ENCODE measurements around the gene LTB4R. TPM values are rescaled to one million over a fixed set of nuclear protein-coding genes. Genes with fewer than 3 reads are reported as not detected.
A peak's percentile ranks its signal among the peaks of the same experiment; 100 is the strongest.

The LTB4R gene
- total and polyA plus RNA-seq, 9 of the 15 experiments (the other 6 are each of a cell fraction or from before 2014, with no cell fraction given) = 0.38 to 10.5 (median 2.8) TPM

- TF ChIP-seq CREB5 (CRISPR knock-in tag; IDR thresholded peaks at IDR 0.05) = no peak
- TF ChIP-seq HNRNPLL (IDR thresholded peaks at IDR 0.05; ENCODE audit: low read depth, low read length, poor library complexity, severe bottlenecking) = no peak
- no peak for TF ChIP-seq VEZF1 (CRISPR knock-in tag; IDR thresholded peaks at IDR 0.05)
- peak; percentile 57; the same call in 1 of the 2 replicates for TF ChIP-seq EHMT2 (IDR thresholded peaks at IDR 0.05)
- TF ChIP-seq CREM (IDR thresholded peaks at IDR 0.05; ENCODE audit: low read depth) = 0 out of 2 replicates have a peak, but pooled peaks have one; percentile 13
- no peak for TF ChIP-seq THRB (CRISPR knock-in tag; conservative IDR thresholded peaks at IDR 0.05)
- TF ChIP-seq TCF15 (CRISPR knock-in tag; IDR thresholded peaks at IDR 0.05) = no peak
- TF ChIP-seq CBX2 (IDR thresholded peaks at IDR 0.05; ENCODE audit: insufficient read depth, low read length, poor library complexity, severe bottlenecking) = no peak
- TF ChIP-seq ZNF717 (CRISPR knock-in tag; IDR thresholded peaks at IDR 0.05) = no peak
- peak; percentile 36; the same call in 1 of the 2 replicates for TF ChIP-seq REST (IDR thresholded peaks at IDR 0.05; ENCODE audit: borderline replicate concordance)
- no peak for TF ChIP-seq REST (CRISPR knock-in tag; IDR thresholded peaks at IDR 0.05; ENCODE audit: low read depth)
- no peak for TF ChIP-seq MAFG (tag; conservative IDR thresholded peaks at IDR 0.05)
- TF ChIP-seq RB1 (IDR thresholded peaks at IDR 0.05; ENCODE audit: low read depth) = no peak
- TF ChIP-seq TCF7L2 (IDR thresholded peaks at IDR 0.05; ENCODE audit: low read depth, low read length) = no peak
- no peak for TF ChIP-seq PTBP1 (IDR thresholded peaks at IDR 0.05; ENCODE audit: low read depth, low read length)
These were observed 13.9 kb upstream of the LTB4R start (continued) for GRCh38 chr14:24297190-24297964.

Measured in K562 (cell line).